HT-29 (cell line): ENCODE measurements around the gene GDF10. TPM values are rescaled to one million over a fixed set of nuclear protein-coding genes. Genes with fewer than 3 reads are reported as not detected.

Experiments used
- DNase-seq: peaks from one replicate; pipeline ENCODE4 v3.0.0-alpha.2; 2015; ENCODE audit warnings: low spot score
- total RNA-seq: library from RNA; depleted of rRNA; stranded (reverse); fragments of >200 nt; shearing (Covaris generic); gene quantifications from 2 replicates; pipeline ENCODE4 v1.2.3, GENCODE V29; 2014; rRNA removed

Gene GDF10
- total RNA-seq, result not detected in 2 replicates

DNA sequence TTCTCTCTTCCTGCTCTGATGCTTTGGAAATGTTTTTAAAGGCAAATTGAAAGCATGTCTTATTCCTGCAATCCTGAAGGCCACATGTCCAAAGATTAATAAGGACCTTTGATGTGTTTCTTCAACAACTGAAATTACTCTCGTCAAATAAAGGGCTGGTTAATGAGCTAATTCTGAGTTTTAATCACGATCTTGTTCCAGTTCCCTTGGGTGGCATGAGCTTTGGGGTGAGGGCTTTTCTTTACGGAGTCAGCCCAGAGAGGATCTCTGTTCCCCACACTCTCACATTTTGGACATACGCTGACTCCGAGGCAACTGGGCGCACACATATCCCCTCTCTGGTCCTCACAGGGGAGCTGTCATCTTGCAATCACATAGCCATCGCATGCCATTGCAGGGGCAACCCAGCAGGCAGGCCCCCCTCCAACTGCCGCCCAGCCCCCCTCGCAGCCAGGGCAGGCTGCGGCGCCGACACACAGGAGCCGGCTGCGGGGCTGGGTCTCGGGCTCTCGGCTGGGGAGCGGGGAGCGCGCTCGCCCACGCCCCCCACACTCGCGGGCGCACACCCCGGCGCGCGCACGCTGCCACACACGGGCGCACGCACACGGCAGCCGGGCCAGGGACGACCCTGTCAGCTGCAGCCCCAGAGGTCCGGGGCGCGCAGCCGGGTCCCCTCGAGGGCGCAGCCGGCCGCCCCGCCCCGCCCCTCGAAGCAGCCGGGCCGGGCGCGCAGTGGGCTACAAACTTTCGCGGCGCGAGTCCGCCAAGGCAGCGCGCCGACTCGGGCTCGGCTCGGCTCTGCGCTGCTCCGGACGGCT lies at the start of gene GDF10:
Gene GDF10, plus strand, starts transcription at position 587 of the 818 bp plus-strand sequence. CDS start 455 bp downstream, outside the sequence.
- no peak for DNase-seq

DNA sequence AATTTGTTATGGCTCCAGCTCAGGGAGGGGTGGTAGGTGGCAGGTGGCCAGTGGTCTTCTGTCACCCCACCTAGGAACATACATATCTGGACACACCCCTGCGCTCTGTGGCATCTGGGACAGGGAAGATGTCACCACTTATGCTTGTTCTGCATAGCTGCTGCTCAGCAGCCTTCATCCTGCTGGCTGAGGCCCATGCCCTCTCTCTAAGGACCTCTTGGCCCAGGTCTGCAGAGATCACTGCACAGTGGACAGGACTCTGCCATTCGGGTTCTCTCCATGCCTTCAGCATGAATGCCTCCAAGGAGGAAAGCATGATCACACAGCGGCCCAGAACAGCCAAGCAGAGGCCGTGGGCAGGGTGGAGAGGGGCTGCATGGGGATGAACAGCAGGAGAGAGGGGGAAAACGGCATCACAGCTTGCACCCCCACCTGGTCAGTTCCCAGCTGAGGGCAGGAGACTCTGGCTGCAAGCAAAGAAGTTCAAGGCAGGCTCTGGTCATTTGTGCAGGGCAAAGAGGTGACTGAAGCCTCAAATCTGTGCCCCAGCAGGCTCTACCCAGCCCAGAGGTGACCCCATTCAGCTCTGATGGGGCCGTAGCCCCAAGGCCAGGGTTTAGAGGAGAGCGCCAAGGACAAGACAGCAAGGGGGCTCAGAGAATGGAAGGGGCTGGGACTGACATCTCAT lies 47.8 kb upstream of the GDF10 start:
- DNase-seq, result no peak

DNA sequence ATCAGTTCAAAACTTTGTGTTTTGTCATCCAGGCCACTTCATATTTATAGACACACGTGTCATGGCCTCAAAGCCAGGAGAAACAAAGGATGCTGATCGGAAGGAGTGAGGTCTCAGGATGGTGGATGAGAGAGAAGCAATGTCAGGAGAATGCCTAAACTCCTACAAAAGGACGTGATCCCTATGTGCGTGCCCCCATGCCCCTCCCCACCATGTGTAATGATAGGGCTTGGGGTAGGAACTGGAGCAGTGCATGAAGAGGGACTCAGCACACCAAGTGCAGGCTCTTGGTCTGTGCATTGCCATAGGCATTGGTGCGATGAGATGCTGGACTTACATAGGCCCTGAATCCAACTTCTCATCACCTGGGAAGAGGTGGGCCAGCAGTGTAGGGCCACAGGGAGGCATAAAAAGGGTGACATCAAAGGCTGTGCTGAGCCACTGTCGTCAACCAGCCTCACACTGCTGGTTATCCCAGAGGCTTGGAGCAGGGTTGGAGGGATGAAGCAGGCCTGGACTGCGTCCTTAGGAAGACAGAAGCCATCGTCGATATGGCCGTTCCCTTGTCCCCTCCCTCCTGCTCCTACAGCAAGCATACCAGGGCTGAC lies 46.9 kb upstream of the GDF10 start:
- DNase-seq, result no peak

- no peak for DNase-seq
Measured at GRCh38 chr10:47253651-47254375, 46.2 kb upstream of the GDF10 start.

DNA sequence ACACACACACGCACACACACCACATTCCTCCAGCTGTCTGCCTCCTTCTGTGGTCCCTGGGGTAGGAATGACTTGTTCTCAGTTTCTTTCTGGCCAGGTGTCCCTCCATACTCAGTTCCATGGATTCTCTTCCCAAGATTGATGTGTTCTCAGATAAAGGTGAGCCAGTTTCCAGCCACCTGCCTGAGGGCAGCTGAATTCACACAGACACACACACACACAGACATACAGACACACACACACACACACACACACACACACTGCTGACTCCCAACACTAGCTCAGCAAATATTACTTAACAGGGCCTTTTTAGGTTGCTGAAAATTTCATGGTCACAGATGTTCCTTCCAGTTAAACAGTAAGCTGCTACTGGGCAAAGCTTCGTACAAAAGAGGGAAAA lies 45.4 kb upstream of the GDF10 start:
- no peak for DNase-seq

- DNase-seq, result no peak
Measured at GRCh38 chr10:47255033-47255813, 44.8 kb upstream of the GDF10 start.

GRCh38 chr10:47255866-47256265 lies 44.1 kb upstream of the GDF10 start:
- DNase-seq, result no peak

DNA sequence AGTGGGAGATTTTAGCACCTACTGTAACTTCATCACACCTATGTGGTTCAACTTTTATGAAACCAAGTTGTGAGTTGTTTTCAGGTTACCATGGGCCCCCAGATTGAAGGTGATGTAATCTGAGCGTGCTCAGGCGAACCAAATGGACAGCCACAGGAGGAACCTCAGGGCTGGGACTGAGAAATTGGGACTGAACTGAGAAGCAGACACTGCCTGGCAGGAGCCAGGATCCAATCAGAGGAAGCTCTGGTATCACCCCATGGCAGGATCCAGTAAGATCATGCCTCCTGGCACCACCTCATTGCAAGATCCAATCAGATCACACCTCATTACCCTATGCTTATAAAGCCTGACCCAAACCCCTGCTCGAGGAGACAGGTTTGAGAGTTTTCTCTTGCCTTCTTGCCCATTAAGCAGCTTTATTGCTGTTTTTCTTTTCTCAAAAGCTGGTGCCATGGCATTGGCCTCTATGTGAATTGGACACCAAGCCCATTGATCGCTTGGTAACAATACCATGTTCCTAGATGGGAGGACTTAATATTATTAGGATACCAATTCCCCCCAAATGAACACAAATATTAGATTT lies 43.2 kb upstream of the GDF10 start:
- no peak for DNase-seq

GRCh38 chr10:47257396-47258120 lies 42.4 kb upstream of the GDF10 start:
- no peak for DNase-seq

- no peak for DNase-seq
Measured at GRCh38 chr10:47258921-47259320, 41.1 kb upstream of the GDF10 start.

DNA sequence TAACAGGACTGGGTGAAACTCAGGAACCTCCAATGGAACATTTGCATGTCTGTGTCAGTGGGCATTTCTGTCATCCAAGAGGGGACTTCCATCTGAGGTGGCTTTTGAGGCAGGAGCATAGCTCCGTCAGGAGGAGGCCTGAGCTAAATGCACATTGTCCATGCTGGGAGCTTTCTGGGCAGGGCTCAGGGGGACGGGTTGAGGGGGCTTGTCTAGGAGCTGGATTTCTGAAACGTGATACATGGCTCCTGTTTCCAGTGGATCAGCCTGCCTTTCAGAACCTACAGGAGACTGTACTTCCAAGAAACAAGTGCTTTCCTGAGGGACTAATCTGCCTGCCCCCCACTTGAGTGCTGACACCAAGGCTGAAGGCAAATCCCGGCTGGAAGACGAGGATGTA lies 40.5 kb upstream of the GDF10 start:
- DNase-seq, result no peak

- no peak for DNase-seq
Measured at GRCh38 chr10:47260505-47261111, 39.4 kb upstream of the GDF10 start.

DNA sequence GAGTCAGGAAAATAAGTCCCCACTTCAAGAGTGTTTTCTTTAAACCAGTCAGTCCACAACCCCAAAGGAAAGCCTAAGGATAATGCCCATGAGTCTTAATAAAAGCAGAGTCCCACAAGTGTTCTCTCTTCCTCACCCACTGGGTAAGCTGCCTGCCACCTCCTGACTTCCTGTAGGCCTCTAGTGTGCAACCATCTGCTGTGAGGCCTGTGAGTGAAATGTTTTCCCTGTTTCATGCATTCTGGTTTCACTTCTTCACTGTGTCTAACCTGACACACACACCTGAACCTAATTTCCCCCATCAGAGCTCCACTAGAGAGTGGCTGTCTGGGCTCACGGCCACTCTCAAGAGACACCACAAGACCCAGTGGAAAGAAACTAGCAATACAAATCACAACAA lies 38.9 kb upstream of the GDF10 start:
- no peak for DNase-seq

- DNase-seq, result no peak
Measured at GRCh38 chr10:47261556-47261955, 38.4 kb upstream of the GDF10 start.

DNA sequence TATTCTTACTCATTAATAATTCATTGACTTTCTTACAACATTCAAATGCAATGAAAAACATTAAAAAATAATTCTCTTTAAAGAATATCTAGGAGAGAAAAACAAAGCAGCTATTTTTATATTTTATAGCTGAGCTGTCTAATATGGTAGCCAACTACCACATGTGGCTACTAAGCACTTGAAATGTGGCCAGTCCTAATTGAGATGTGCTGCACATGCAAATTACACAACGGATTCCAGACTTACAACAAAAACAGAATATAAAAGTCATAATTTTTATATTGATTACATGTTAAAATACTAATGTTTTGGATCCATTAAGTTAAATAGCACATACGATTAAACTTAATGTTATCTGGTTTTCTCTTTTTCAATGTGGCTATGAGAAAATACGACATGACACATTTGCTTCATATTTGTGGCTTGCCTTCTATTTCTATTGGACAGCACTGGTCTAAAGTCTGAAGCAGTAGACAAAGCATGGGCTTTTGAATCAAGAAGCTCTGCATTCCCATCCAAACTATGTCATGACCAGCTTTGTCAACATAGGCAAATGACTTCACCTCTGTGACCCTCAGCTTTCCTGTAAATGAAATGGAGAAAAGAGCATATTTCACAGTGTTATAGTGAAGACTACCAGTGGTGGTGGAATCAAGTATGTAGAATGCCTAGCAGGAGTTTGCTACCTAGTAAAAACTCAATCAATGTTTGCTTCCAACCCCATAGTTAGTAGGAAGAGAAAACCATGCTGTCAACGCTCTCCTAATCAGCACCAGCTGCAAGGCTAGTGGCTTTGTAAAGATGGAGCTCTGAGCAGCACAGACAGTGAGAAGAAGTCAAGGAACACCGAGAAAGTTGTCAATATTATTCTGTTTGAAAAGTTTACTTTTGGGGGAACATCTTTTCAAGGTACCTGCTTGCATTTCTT lies 37.1 kb upstream of the GDF10 start:
- no peak for DNase-seq

GRCh38 chr10:47264797-47265281 lies 35.2 kb upstream of the GDF10 start:
- DNase-seq, result no peak

DNA sequence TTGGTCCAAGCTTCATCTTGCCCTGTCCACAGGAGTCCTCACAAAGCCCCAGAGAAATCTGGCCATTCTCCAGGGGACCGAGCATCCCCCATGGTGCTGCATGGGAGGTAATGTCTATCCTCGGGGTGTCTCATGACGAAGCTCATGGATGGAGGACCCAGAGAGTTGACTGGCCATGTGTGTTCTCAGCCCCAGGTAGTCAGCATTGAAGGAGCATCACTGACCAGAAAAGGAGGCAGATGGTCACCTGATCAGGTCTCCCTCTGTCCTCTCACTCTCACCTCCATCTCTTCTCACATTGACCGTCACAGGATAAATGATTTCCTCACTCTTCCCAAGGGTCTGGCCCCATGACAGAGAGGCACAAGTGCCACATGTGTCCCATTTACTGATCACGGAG lies 33.4 kb upstream of the GDF10 start:
- DNase-seq, result no peak

DNA sequence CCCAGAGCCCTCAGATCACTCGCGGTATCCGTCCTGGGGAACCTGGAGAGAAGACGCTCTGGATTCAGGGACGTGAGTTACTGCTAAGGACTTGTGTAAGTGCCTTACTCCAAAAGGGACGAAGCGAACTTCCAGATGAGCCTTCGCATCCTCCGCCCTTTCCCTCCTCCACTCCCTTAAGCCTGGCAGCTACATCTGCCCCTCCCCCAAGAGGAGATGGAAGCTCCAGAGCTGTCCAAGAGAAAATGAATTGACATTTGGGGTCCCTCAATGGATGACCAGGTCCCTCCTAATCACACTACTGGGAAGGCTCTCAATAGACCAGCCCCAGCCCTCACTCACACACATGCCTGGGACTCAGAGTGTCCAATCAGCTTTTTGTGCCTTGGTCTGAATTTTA lies 31.3 kb upstream of the GDF10 start:
- DNase-seq, result no peak
